GM19324 (cell line): ENCODE measurements around the gene MAP7.
"Not testable (repeated sequence)": the region's sequence is repeated elsewhere in the genome, so short reads cannot be mapped to it uniquely, and the experiment has no call there.

ENCODE experiments used
- ATAC-seq: cut with Tn5 transposase; IDR thresholded peaks from one replicate; pipeline ENCODE4 v1.9.1; 2021; ENCODE audit warnings: mild to moderate bottlenecking, moderate library complexity; ENCODE audit not compliant: unreplicated experiment, low FRiP score

Gene MAP7

DNA sequence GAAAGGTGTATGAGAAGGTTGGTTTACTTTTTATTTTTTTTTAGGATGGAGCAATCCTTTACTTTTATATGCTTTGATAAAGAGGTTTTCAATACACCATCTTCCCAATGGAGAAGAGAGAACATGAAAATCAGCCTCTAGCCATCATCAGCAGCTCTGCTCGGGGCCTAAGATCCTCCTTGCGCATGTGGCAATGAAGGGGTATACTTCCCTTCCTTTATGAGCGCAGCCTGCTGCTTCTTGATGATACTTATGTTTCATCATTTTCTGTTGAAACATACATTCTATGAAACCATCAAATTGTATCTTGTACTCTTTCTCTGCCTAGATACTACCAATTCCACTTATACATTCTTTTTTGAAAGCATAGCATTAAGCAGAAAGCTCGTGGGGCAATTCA, 74.5 kb downstream of the MAP7 start:
- ATAC-seq, result no peak

- no peak for ATAC-seq
Observed at GRCh38 chr6:136474241-136474640, 76.0 kb downstream of the MAP7 start.

DNA sequence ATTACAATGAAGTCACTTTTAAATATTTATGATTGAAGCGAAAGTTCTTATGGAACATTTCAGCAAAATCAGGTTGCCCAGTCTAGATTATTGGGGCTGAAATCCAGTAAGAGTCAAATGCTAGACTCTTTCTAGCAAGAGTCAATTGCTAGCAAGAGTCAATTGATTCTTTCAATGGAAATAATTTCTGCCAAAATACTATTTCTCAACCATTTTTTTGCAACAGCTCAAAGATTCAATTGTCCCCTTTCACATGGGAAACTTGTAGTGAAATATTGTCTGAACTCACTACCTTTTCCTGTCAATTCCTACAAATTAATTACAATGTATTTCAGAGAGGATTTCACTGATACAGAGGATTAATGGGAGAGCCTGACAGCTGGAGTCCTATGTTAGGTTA, 78.3 kb downstream of the MAP7 start:
- ATAC-seq, result no peak

- no peak for ATAC-seq
Observed at GRCh38 chr6:136471372-136471771, 78.8 kb downstream of the MAP7 start.

DNA sequence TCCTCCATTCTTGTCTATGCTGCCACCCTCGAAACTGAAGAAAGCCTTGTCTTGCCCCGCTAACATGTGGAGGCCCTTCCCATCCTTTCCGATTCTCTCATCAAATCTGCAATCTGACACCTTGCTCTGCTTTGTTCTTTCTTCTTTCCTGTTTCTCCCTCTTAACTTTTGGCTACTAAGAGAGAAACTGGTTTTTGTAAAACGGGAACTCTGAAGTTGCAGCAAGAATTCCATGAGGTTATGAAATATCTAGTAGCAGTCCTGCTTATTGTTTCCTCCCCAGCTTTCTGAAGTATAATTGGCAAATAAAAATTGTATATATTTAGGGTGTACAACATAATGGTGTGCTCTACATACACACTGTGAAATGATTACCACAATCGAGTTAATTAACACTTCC, 80.2 kb downstream of the MAP7 start:
- no peak for ATAC-seq

DNA sequence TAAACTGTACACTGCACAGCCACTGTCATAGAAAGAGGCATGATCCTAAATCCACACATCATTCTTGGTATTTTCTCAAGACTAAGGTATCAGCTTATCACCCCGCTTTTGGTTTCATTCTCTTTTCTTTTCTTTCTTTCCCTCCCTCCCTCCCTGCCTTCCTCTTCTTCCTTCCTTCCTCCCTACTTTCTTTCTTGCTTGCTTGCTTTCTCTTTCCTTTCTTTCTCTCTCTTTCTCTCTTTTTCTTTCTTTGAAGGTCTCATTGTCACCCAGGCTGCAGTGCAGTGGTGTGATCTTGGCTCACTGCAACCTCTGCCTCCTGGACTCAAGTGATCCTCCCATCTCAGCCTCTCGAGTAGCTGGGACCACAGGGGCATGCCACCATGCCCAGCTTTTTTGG, 81.1 kb downstream of the MAP7 start:
- no peak for ATAC-seq

- no peak for ATAC-seq
Observed at GRCh38 chr6:136468711-136469110, 81.5 kb downstream of the MAP7 start.

DNA sequence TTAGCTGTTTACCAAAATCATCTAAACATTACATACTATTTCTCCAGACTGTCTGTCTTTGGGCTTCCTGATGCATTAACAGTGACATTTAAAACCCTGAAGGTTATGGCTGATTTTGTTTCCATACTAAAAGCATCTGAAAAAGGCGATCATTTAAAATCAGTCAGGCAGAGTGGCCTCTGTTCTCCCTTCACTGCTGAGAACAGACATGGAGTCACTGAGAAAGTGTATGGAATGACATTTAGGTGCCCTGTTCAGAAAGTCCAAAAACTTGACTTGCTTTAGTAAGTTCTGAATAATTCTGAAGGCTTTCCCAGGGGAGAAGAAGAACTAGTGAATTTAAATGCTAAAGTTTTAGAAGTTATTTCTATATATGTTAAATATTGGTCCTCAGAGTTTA, 83.0 kb downstream of the MAP7 start:
- ATAC-seq, result no peak

- ATAC-seq, result no peak
Observed at GRCh38 chr6:136466777-136467176, 83.4 kb downstream of the MAP7 start.

DNA sequence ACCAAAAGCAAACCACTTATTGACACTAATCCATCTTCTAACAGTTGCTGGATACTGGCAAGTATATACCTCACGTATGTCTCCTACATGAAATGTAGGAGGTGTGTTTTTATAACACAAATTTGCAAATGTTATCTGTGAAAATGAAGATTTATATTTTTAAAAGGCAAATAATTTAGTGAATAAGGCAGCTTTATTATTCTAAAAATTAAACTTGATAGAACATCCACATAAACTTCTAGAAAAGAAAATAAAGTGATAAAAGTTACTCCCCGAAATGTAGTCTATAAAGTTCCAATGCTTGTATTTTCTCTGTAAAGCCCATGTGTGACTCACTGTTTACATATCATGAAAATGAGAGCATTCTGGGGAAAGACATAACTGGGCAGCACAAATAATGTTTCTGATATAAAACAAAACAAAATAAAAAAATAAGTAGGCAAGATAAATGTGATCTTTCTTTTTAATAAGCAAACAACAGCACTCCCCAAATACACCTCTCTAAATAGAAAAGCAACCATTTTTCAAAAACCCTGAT, 84.4 kb downstream of the MAP7 start:
- ATAC-seq, result no peak

DNA sequence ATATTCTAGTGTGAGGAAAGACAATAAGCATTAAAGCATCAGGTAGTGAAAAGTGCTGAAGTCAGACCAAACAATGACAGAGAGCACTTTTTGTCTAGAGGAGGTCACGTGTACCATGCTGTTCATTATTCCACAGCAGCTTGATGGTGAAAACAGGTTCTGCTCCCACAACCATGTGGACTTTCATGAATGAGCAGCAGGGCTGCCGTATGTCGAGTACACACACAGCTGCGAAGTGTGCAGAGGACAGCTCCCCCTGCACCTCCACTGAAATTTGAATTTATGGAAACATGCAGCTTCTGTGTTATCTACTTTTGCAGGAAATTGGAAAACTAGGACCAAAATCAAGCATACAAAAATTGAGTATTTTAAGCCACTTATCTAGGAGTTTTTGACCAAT, 85.3 kb downstream of the MAP7 start:
- ATAC-seq, result no peak

DNA sequence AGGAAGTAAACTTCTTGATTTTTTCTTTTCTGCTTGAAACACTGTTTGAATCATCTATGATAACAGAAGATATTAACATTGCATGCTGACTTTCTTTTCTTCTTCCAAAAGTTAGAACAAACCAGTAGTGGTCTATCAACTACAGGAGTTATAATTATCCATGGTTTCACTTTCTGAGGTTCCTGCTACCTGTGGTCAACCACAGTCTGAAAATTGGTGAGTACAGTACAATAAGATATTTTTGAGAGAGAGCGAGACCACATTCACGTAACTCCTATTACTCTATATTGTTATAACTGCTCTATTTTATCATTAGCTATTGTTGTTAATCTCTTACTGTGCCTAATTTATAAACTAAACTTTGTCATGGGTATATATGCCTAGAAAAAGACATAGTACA, 86.1 kb downstream of the MAP7 start:
- no peak for ATAC-seq

GRCh38 chr6:136463743-136464142, 86.5 kb downstream of the MAP7 start:
- ATAC-seq, result no peak

GRCh38 chr6:136446579-136447187, 103.5 kb downstream of the MAP7 start:
- no peak for ATAC-seq

DNA sequence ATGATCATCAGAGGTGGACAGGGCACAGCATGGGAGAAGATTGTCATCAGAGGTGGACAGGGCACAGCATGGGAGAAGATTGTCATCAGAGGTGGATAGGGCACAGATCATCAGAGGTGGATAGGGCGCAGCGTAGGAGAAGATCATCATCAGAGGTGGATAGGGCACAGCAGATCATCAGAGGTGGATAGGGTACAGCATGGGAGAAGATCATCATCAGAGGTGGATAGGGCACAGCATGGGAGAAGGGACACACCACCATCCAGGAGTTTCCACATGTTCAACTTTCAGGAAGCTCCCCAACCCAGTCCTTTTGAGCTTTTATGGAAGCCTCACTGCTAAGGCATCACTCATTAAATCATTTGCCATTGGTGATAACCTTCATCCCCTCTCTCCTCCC, 104.1 kb downstream of the MAP7 start:
- ATAC-seq, result no peak

- no peak for ATAC-seq
Observed at GRCh38 chr6:136445063-136445462, 105.2 kb downstream of the MAP7 start.

- no peak for ATAC-seq
Observed at GRCh38 chr6:136440203-136440602, 110.0 kb downstream of the MAP7 start.

DNA sequence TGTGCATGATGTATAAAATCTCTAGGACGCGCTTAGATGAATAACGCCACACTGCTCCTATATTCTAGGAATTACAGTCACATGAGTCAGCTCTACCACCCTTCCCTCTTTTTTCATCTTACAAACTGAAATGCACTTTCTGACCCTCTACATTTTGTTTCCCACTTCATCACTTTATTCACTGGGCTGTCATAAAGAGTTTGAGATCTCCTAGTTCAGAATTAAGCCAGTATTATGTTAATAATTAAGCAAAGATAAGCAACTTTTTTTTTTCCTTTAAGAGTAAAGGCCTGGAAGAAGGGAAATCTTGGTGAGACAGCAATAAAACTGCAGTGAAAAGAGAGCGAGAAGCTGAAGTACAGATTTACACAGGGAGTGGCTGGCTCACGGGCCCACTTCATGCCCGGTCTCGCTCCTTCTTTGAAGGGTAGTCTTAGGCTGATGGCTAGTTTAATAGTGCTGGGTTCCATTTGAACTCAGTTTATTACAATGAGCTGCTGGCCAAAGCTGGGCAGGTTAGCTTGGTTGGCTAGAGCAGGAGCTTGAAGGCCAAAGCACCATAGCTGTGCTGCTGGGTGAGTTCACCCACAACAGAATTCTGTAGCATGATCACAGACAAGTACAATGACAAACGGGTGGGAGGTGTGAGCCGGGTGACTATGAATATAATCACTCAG, 110.6 kb downstream of the MAP7 start:
- no peak for ATAC-seq

DNA sequence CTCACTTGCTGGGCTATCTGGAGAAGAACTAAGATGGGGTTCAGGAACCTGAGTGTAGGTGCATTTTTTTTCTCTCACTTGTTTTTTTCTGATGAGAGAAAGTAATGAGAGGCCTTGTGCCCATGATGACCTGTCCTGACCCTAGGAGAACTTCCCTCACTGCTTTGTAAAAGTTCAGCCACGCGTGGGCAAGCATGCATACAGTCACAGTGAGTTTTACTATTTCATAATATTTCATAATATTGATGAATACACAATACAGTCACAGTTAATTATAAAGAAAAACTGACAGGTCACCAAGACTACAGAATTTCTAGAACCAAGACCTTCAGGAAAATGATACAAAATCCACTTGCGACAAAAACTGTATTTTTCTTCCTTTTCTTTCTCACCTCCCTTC, 111.8 kb downstream of the MAP7 start:
- no peak for ATAC-seq

DNA sequence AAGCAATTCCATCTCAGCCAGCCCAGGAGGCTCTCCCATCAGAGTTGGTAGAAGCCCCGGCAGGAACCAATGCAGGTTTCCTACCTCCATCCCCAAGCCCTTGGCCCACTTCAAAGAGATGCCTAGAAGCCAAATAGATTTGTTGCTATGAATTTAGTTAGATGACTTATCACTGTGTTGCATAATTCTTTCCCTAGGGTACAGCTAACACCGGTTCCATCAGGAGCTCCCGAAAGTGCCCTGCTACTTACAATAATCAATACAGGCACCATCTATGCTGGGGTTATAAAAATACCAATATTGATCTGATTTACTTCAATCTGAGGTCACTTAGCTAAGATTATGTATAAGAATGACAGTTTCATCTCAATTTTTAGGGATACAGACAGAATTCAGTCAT, 113.0 kb downstream of the MAP7 start:
- no peak for ATAC-seq

- ATAC-seq, result no peak
Observed at GRCh38 chr6:136435101-136435500, 115.1 kb downstream of the MAP7 start.

GRCh38 chr6:136431306-136431705, 118.9 kb downstream of the MAP7 start:
- not testable (repeated sequence) for ATAC-seq
